ENCODE results near the gene PEG3. TPM values are rescaled to one million over a fixed set of nuclear protein-coding genes. Genes with fewer than 3 reads are reported as not detected.

PEG3 gene
- total and polyA plus RNA-seq, 2 donors (not counting 1 experiment from before 2014, with no cell fraction given) = 0.01 TPM; not detected in 1

DNA sequence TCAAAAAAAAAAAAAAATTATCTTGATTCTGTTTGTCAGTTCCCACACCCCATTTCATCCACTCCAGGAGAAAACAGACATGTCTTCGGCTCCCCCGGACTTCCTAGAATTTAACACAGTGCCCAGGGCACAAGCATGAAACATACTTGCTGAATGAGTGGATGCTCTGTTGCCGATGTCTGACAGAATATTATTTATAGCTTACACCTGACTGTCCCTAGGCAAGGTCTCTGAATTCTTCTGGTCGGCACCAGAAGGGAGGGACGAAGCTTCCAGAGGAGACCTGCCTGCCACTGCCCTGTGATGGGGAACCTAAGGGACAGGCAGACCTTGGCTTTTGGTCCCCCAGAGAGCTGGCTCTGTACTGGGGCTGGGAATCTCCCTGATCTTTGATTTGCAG, 43.9 kb upstream of the PEG3 start:
- no peaks in the 10 kb centered on the region for H3K36me3 ChIP-seq (replicated peaks in 1 of 2; ENCODE audit: control extremely low read depth in 1 of 2, control insufficient read depth in 1 of 2, extremely low read depth in 1 of 2, insufficient read depth in 2 of 2, low read length in 1 of 2)
- DNase-seq (no peak), ATAC-seq (ENCODE audit: low read depth) (no peak)
- H3K4me3 Mint-ChIP-seq = no peak overlapping the region
- intact Hi-C loops (cut with micrococcal nuclease) = no loop called here
- H3K79me2 ChIP-seq (ENCODE audit: control insufficient read depth, insufficient read depth, low read length) = no peaks in the 10 kb centered on the region
- CTCF ChIA-PET = no interaction called here
- POLR2A ChIA-PET = no interaction called here
- WGBS (ENCODE audit: insufficient coverage) = 76% methylated on average over 2 of the region's 5 CpGs
- H3K4me2 ChIP-seq (replicated peaks; ENCODE audit: low read depth, low read length, poor library complexity, severe bottlenecking) = no peak overlapping the region
- no peak overlapping the region for H2AFZ ChIP-seq (ENCODE audit: insufficient read depth, low read depth, low read length, poor library complexity, severe bottlenecking)
- no peak overlapping the region for H3K27ac Mint-ChIP-seq
- H3K27ac ChIP-seq (ENCODE audit: low read length in 2 of 2) = no peak overlapping the region
- no peaks in the 10 kb centered on the region for H3K27me3 ChIP-seq (replicated peaks in 1 of 4; ENCODE audit: control extremely low read depth in 1 of 4, control insufficient read depth in 3 of 4, insufficient read depth in 4 of 4, low read length in 3 of 4)
- H4K20me1 ChIP-seq (ENCODE audit: control insufficient read depth, insufficient read depth, low read length, poor library complexity, severe bottlenecking) = no peaks in the 10 kb centered on the region
- H3K4me3 ChIP-seq (ENCODE audit: control extremely low read depth in 1 of 5, extremely low read depth in 1 of 5, insufficient read depth in 1 of 5, low read depth in 2 of 5, low read length in 4 of 5) = no peak overlapping the region
- H3K27me3 Mint-ChIP-seq = no peaks in the 10 kb centered on the region
- peaks cover 0 to 49% (median 4%) of the 10 kb centered on the region in 3 donors for H3K9me3 ChIP-seq (ENCODE audit: control extremely low read depth in 1 of 3, control insufficient read depth in 2 of 3, insufficient read depth in 1 of 3, low read length in 2 of 3)
- TF ChIP-seq EZH2 (IDR thresholded peaks at IDR 0.05; ENCODE audit: borderline replicate concordance, insufficient read depth, low read depth, low read length, poor library complexity, severe bottlenecking) = no peak
- TF ChIP-seq, protein P1, sequence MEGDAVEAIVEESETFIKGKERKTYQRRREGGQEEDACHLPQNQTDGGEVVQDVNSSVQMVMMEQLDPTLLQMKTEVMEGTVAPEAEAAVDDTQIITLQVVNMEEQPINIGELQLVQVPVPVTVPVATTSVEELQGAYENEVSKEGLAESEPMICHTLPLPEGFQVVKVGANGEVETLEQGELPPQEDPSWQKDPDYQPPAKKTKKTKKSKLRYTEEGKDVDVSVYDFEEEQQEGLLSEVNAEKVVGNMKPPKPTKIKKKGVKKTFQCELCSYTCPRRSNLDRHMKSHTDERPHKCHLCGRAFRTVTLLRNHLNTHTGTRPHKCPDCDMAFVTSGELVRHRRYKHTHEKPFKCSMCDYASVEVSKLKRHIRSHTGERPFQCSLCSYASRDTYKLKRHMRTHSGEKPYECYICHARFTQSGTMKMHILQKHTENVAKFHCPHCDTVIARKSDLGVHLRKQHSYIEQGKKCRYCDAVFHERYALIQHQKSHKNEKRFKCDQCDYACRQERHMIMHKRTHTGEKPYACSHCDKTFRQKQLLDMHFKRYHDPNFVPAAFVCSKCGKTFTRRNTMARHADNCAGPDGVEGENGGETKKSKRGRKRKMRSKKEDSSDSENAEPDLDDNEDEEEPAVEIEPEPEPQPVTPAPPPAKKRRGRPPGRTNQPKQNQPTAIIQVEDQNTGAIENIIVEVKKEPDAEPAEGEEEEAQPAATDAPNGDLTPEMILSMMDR (IDR thresholded peaks at IDR 0.05) = no peak
- H3K9me3 Mint-ChIP-seq (ENCODE audit: insufficient read depth) = peaks cover 11% of the 10 kb centered on the region
- no peaks in the 10 kb centered on the region for H3K4me1 Mint-ChIP-seq
- no peaks in the 10 kb centered on the region for H3K4me1 ChIP-seq (ENCODE audit: control insufficient read depth in 2 of 2, insufficient read depth in 2 of 2, low read length in 2 of 2)
- H3K9ac ChIP-seq (ENCODE audit: low read length) = no peak overlapping the region

DNA sequence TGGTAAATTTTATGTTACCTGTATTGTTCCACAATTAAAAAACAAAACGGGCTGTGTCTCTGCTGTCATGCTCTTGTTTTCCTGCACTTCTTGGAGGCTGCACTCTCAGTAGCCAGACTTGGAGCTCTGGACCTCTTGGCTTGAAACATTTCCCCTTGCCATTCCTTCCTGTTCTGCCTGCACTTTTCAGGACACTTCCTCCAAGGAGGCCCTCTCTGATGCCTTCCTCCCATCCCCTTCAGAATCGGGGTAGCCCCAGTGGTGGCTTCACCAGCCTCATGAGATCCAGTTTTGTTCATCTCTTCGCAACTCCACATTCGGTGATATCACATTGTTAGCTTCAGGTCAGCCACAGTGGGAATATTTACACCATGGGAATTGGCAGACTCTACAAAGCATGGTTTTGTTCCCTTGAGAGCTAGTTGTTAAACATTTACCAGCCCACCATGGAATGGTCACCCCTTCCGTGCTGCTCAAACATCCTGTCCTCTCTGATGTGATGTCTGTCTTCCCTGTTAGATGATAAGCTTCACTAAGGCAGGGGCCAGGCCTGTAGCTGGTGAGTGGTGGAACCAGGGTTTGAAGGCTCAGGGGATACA, 40.2 kb upstream of the PEG3 start:
- intact Hi-C loops (cut with micrococcal nuclease) = no loop called here
- H3K4me2 ChIP-seq (replicated peaks; ENCODE audit: low read depth, low read length, poor library complexity, severe bottlenecking) = no peak overlapping the region
- H3K27ac ChIP-seq (ENCODE audit: low read length in 2 of 2) = no peak overlapping the region
- no peak overlapping the region for H3K27ac Mint-ChIP-seq
- ChIA-PET CTCF (no interaction called here), POLR2A (no interaction called here)
- no peak overlapping the region for H3K4me3 Mint-ChIP-seq
- no peak overlapping the region for H3K4me3 ChIP-seq (ENCODE audit: control extremely low read depth in 1 of 5, extremely low read depth in 1 of 5, insufficient read depth in 1 of 5, low read depth in 2 of 5, low read length in 4 of 5)
- no peak overlapping the region for H2AFZ ChIP-seq (ENCODE audit: insufficient read depth, low read depth, low read length, poor library complexity, severe bottlenecking)
- no peak overlapping the region for H3K9ac ChIP-seq (ENCODE audit: low read length)
- WGBS (ENCODE audit: insufficient coverage) = 91% methylated on average over 5 of the region's 5 CpGs
- H3K9me3 Mint-ChIP-seq (ENCODE audit: insufficient read depth) = peaks cover 6% of the 10 kb centered on the region
- no peak for ATAC-seq (ENCODE audit: low read depth)
- no peaks in the 10 kb centered on the region for H3K27me3 Mint-ChIP-seq
- TF ChIP-seq, protein P1 (IDR thresholded peaks at IDR 0.05) = no peak
- TF ChIP-seq EZH2 (IDR thresholded peaks at IDR 0.05; ENCODE audit: borderline replicate concordance, insufficient read depth, low read depth, low read length, poor library complexity, severe bottlenecking) = no peak
- H4K20me1 ChIP-seq (ENCODE audit: control insufficient read depth, insufficient read depth, low read length, poor library complexity, severe bottlenecking) = no peaks in the 10 kb centered on the region
- H3K27me3 ChIP-seq (replicated peaks in 1 of 4; ENCODE audit: control extremely low read depth in 1 of 4, control insufficient read depth in 3 of 4, insufficient read depth in 4 of 4, low read length in 3 of 4) = no peaks in the 10 kb centered on the region
- no peaks in the 10 kb centered on the region for H3K4me1 Mint-ChIP-seq
- no peaks in the 10 kb centered on the region for H3K36me3 ChIP-seq (replicated peaks in 1 of 2; ENCODE audit: control extremely low read depth in 1 of 2, control insufficient read depth in 1 of 2, extremely low read depth in 1 of 2, insufficient read depth in 2 of 2, low read length in 1 of 2)
- no peaks in the 10 kb centered on the region for H3K79me2 ChIP-seq (ENCODE audit: control insufficient read depth, insufficient read depth, low read length)
- H3K9me3 ChIP-seq (ENCODE audit: control extremely low read depth in 1 of 3, control insufficient read depth in 2 of 3, insufficient read depth in 1 of 3, low read length in 2 of 3) = peaks cover 0 to 59% (median 0%) of the 10 kb centered on the region in 3 donors
- H3K4me1 ChIP-seq (ENCODE audit: control insufficient read depth in 2 of 2, insufficient read depth in 2 of 2, low read length in 2 of 2) = no peaks in the 10 kb centered on the region
- no peak for DNase-seq

Data from B cell (primary cell).